Vagina (tissue), 2 donors: Measurements from ENCODE around the gene CWC22. TPM values are rescaled to one million over a fixed set of nuclear protein-coding genes. Genes with fewer than 3 reads are reported as not detected.

Experiments
- DNase-seq, 2 donors: peaks; one replicate each; pipeline ENCODE4 v3.0.0-alpha.2; 2017; ENCODE audit errors: extremely low spot score in 2 of 2
- H3K27ac ChIP-seq: fragments of 200-600 bp; sonication (generic); one replicate; pipeline ENCODE4 v1.5.1; 2019
- H3K27me3 ChIP-seq: fragments of 200-600 bp; sonication (generic); one replicate; pipeline ENCODE4 v1.5.1; 2019
- H3K36me3 ChIP-seq, 2 donors: fragments of 200-600 bp; sonication (generic); one replicate each; pipeline ENCODE4 v1.5.1; 2017 to 2019
- H3K4me1 ChIP-seq: fragments of 200-600 bp; sonication (generic); one replicate; pipeline ENCODE4 v1.5.1; 2019
- H3K4me3 ChIP-seq, 2 donors: fragments of 200-600 bp; sonication (generic); 1 replicate in 1 of 2; 2 replicates in 1 of 2; pipeline ENCODE4 v1.5.1; 2016 to 2019
- H3K9me3 ChIP-seq: fragments of 200-600 bp; sonication (generic); one replicate; pipeline ENCODE4 v1.5.1; 2019
- POLR2A ChIP-seq, 2 donors: fragments of 450-650 bp; IDR thresholded peaks; one replicate each; pipeline ENCODE4 v1.6.1; 2017; ENCODE audit warnings: antibody characterized with exemption in 2 of 2, mild to moderate bottlenecking in 2 of 2, moderate library complexity in 2 of 2
- POLR2AphosphoS5 ChIP-seq, 2 donors: sonication (generic); formaldehyde crosslinking; IDR thresholded peaks; one replicate each; pipeline ENCODE4 v1.9.0; 2017; ENCODE audit warnings: antibody characterized with exemption in 2 of 2, mild to moderate bottlenecking in 2 of 2, low read depth in 1 of 2; ENCODE audit not compliant: insufficient read depth in 1 of 2
- intact Hi-C: fragments of 100-400 bp; cut with DNase I; formaldehyde crosslinking; loops from one replicate; pipeline ENCODE4 v1.15.1; 2023
- total RNA-seq: library from RNA; depleted of rRNA; stranded (reverse); fragments of >200 nt; gene quantifications from one replicate; pipeline ENCODE4 v1.2.3, GENCODE V29; 2016
- TF ChIP-seq, protein P1 (sequence below), 3 experiments: fragments of 450-650 bp in 2 of 3; fragments of 200-600 bp in 1 of 3; sonication (generic) in 1 of 3; IDR thresholded peaks; one replicate each; pipeline ENCODE4 v1.5.1; 2017 to 2019; ENCODE audit warnings: antibody characterized with exemption in 3 of 3, mild to moderate bottlenecking in 2 of 3, moderate library complexity in 2 of 3

CWC22 gene
- total RNA-seq, 1 donor from 2014 or later: 17.2 TPM

DNA sequence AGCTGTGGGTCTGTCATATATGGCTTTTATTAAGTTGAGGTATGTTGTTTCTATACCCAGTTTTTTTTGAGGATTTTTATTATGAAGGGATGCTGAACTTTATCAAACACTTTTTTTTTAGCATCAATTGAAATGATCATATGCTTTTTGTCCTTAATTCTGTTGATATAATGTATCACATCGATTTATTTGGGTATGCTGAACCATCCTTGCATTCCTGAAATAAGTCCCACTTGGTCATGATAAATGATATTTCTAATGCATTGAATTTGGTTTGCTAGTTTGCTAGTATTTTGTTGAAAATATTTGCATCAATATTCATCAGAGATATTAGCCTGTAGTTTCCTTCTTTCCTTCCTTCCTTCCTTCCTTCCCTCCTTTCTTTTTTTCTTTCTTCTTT is 22.5 kb upstream of the CWC22 start:
- Histone ChIP-seq H3K4me3 (no peak overlapping the region), H3K27me3 (no peaks in the 10 kb centered on the region), H3K36me3 (no peaks in the 10 kb centered on the region), H3K4me1 (no peaks in the 10 kb centered on the region), H3K27ac (no peak overlapping the region), H3K9me3 (no peaks in the 10 kb centered on the region)
- TF ChIP-seq, protein P1, sequence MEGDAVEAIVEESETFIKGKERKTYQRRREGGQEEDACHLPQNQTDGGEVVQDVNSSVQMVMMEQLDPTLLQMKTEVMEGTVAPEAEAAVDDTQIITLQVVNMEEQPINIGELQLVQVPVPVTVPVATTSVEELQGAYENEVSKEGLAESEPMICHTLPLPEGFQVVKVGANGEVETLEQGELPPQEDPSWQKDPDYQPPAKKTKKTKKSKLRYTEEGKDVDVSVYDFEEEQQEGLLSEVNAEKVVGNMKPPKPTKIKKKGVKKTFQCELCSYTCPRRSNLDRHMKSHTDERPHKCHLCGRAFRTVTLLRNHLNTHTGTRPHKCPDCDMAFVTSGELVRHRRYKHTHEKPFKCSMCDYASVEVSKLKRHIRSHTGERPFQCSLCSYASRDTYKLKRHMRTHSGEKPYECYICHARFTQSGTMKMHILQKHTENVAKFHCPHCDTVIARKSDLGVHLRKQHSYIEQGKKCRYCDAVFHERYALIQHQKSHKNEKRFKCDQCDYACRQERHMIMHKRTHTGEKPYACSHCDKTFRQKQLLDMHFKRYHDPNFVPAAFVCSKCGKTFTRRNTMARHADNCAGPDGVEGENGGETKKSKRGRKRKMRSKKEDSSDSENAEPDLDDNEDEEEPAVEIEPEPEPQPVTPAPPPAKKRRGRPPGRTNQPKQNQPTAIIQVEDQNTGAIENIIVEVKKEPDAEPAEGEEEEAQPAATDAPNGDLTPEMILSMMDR (IDR thresholded peaks at IDR 0.05): no peak
- TF ChIP-seq POLR2A (IDR thresholded peaks at IDR 0.05) (no peak), POLR2AphosphoS5 (IDR thresholded peaks at IDR 0.05; ENCODE audit: insufficient read depth in 1 of 2, low read depth in 1 of 2) (no peak)
- DNase-seq: no peak
- intact Hi-C loops: no loop called here

DNA sequence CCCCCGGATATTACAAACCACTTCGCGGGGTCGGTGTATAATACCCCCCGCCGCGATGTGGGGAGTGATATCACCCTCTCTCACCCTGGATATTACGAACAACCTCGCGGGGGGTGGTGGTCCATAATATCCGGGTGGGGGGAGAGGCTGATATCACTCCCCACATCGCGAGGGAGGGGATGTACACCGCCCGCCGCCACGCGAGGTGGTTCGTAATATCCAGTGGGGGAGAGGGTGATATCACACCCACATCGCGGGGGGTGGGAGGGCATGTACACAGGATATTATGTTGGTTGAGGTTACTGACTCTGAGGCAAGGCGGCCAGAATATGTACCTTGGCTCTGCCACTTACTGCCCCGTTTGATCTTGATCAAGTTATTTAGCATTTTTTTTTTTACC is 14.8 kb upstream of the CWC22 start:
- DNase-seq: no peak
- H3K9me3 ChIP-seq: no peaks in the 10 kb centered on the region
- TF ChIP-seq POLR2AphosphoS5 (IDR thresholded peaks at IDR 0.05; ENCODE audit: insufficient read depth in 1 of 2, low read depth in 1 of 2) (no peak), POLR2A (IDR thresholded peaks at IDR 0.05) (no peak)
- TF ChIP-seq, protein P1 (IDR thresholded peaks at IDR 0.05): no peak
- H3K4me3 ChIP-seq: no peak overlapping the region
- H3K4me1 ChIP-seq: no peaks in the 10 kb centered on the region
- H3K27ac ChIP-seq: no peak overlapping the region
- no peaks in the 10 kb centered on the region for H3K36me3 ChIP-seq
- intact Hi-C loops: no loop called here
- no peaks in the 10 kb centered on the region for H3K27me3 ChIP-seq

DNA sequence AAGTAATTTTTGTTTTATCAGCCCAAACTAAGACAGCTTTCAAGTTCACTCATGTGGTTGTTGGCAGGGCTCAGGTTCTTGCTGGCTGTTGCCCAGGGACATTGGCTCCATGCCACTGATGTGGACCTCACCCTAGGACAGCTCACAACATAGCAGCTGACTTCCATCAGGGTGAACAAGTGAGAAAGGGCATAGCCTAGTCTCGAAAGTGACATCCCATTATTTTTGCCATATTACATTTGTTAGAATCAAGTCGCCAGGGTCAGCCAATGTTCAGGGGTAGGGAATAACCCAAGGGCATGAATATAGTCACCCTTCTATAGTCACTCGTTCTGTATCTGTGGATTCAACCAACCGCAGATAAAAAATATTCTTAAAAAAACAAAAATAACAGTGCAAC is 10.7 kb upstream of the CWC22 start:
- Histone ChIP-seq H3K27ac (peak overlapping the region; percentile 73), H3K27me3 (no peaks in the 10 kb centered on the region), H3K9me3 (no peaks in the 10 kb centered on the region), H3K4me1 (no peaks in the 10 kb centered on the region), H3K4me3 (no peak overlapping the region), H3K36me3 (no peaks in the 10 kb centered on the region)
- TF ChIP-seq POLR2AphosphoS5 (IDR thresholded peaks at IDR 0.05; ENCODE audit: insufficient read depth in 1 of 2, low read depth in 1 of 2) (no peak), POLR2A (IDR thresholded peaks at IDR 0.05) (no peak)
- TF ChIP-seq, protein P1 (IDR thresholded peaks at IDR 0.05): no peak
- DNase-seq: no peak
- intact Hi-C loops: no loop called here

DNA sequence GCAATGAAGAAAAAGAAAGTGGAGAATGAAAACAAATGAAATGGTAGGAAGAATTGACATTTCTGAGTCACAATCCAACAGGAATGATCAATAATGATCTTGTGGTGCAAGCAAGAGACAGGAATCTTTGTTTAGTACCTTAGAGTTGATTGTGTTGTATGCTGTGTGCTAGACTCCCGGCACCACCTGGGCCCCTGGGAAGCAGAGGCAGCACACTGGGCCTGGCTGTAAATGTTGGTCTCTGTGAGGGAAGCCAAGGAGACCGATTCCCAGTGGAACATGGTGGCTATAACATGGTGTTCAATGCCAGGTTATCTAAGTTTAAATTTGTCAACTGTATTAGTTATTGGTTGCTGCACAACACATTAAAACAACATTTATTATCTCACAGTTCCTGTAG is 9.8 kb upstream of the CWC22 start:
- Histone ChIP-seq H3K4me1 (no peaks in the 10 kb centered on the region), H3K27ac (peak overlapping the region; percentile 73), H3K27me3 (no peaks in the 10 kb centered on the region), H3K4me3 (no peak overlapping the region), H3K9me3 (no peaks in the 10 kb centered on the region), H3K36me3 (no peaks in the 10 kb centered on the region)
- TF ChIP-seq POLR2A (IDR thresholded peaks at IDR 0.05): no peak
- TF ChIP-seq POLR2AphosphoS5 (IDR thresholded peaks at IDR 0.05; ENCODE audit: insufficient read depth in 1 of 2, low read depth in 1 of 2): no peak
- TF ChIP-seq, protein P1 (IDR thresholded peaks at IDR 0.05): no peak
- DNase-seq: no peak
- intact Hi-C loops: no loop called here

DNA sequence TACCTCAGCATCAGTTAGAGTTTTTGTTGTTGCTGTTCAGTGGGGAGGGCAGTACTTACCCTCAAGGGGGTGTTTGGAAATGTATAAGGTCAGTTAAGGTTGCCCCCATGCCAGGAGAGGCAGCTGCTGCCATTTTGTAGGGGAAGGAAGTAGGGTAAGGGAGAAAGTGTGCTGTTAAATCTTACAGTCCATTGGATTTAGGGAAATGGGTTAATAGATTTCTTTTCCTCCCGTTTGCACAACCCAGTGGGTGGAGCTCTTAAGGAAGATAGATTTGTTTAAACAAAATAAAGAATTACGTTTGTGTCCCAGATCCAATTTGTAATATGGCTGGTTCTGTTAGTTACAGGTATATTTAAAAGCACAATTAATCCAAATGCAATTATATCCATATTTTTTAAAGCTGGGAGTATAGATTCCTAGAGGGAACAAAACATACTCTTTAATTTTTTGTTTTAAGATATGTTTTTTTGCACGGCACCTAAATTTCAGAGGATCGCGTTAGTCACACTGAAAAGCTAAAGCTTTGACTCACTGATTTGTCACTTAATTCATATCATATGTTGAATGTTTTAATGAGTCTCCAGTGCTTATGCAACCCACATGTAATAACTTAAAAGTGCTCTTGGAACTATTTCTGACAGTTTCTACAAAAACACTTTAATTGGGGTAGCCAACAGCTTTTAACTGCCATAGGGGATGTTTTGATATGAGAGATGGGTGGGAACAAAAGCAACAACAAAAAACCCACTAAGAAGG is 9.0 kb upstream of the CWC22 start:
- Histone ChIP-seq H3K4me1 (no peaks in the 10 kb centered on the region), H3K27ac (peak overlapping the region; percentile 73), H3K36me3 (no peaks in the 10 kb centered on the region), H3K9me3 (no peaks in the 10 kb centered on the region), H3K4me3 (peak overlapping the region in 1 of 2 donors; percentile 17), H3K27me3 (no peaks in the 10 kb centered on the region)
- intact Hi-C loops: no loop called here
- DNase-seq: no peak
- TF ChIP-seq POLR2A (IDR thresholded peaks at IDR 0.05): no peak
- TF ChIP-seq, protein P1 (IDR thresholded peaks at IDR 0.05): no peak
